HEK293T (cell line): Measurements from ENCODE around the gene FDX1.

Experiments used
- CTBP1 ChIP-seq: fragments of 450-650 bp; IDR thresholded peaks from 2 replicates; pipeline ENCODE4 v1.6.1; 2016; ENCODE audit warnings: borderline replicate concordance
- ELF4 ChIP-seq: fragments of 450-650 bp; IDR thresholded peaks from 2 replicates; pipeline ENCODE4 v1.6.1; 2017; ENCODE audit warnings: antibody characterized with exemption
- FOXM1 ChIP-seq: fragments of 450-650 bp; IDR thresholded peaks from 2 replicates; pipeline ENCODE4 v1.6.1; 2017; ENCODE audit warnings: mild to moderate bottlenecking, borderline replicate concordance
- HDGF ChIP-seq: fragments of 450-650 bp; IDR thresholded peaks from 2 replicates; pipeline ENCODE4 v1.6.1; 2017; ENCODE audit warnings: antibody characterized with exemption, borderline replicate concordance
- SP1 ChIP-seq: fragments of 450-650 bp; IDR thresholded peaks from 2 replicates; pipeline ENCODE4 v1.6.1; 2017
- SUZ12 ChIP-seq: fragments of 450-650 bp; IDR thresholded peaks from 2 replicates; pipeline ENCODE4 v1.6.1; 2016; ENCODE audit warnings: mild to moderate bottlenecking
- TARDBP ChIP-seq: fragments of 450-650 bp; IDR thresholded peaks from 2 replicates; pipeline ENCODE4 v1.6.1; 2016
- TF ChIP-seq, protein P1 (sequence below): fragments of 450-650 bp; IDR thresholded peaks from 2 replicates; pipeline ENCODE4 v1.6.1; 2016

DNA sequence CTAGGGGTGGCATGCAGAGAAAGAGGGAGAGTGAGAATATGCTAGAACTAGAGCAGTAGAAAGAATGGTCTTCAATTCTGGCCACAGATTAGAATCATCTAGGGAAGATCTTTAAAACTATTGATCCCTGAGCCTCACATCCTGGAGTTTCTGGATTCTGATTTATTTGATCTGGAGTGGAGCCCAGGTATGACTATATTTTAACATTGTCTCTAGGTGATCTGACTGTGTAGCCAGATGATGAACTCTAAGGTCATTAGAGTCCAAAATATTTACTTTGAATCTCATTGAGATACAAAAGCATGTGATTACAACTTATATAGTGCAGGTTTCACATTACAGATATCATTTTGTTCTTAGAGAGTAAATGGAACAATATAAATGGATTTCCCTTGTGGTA lies 79.7 kb downstream of the FDX1 start:
- no peak for TF ChIP-seq SUZ12
- TF ChIP-seq SP1: no peak
- no peak for TF ChIP-seq ELF4
- TF ChIP-seq, protein P1, sequence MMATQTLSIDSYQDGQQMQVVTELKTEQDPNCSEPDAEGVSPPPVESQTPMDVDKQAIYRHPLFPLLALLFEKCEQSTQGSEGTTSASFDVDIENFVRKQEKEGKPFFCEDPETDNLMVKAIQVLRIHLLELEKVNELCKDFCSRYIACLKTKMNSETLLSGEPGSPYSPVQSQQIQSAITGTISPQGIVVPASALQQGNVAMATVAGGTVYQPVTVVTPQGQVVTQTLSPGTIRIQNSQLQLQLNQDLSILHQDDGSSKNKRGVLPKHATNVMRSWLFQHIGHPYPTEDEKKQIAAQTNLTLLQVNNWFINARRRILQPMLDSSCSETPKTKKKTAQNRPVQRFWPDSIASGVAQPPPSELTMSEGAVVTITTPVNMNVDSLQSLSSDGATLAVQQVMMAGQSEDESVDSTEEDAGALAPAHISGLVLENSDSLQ: no peak
- TF ChIP-seq HDGF: no peak
- TF ChIP-seq FOXM1: no peak
- TF ChIP-seq TARDBP: no peak
- no peak for TF ChIP-seq CTBP1
